K562 (cell line): Measurements from ENCODE around the gene ASCL3. TPM values are rescaled to one million over a fixed set of nuclear protein-coding genes. Genes with fewer than 3 reads are reported as not detected.

Experiments
- ATAC-seq: fragments of 200-7000 bp; cut with Tn5 transposase; 3 replicates; pipeline ENCODE4 v1.9.1; 2020; ENCODE audit warnings: moderate library complexity
- BruUV-seq: library from RNA; stranded (reverse); fragments of 400-500 nt; replicated peaks from 2 replicates; lab custom pipeline; 2021; lab: Mats Ljungman, UMichigan
- CTCF ChIA-PET: fragments of 300-600 bp; formaldehyde crosslinking; extraction: SDS; loops from one replicate; lab custom pipeline; 2021; ENCODE audit warnings: low intra/inter-chr PET ratio; lab: Yijun Ruan, JAX
- POLR2A ChIA-PET: fragments of 300-600, 350-650 bp; sonication (Branson Sonifier 250); formaldehyde crosslinking; extraction: SDS; loops from one replicate; lab custom pipeline; 2021; ENCODE audit warnings: antibody characterized with exemption, inconsistent platforms; lab: Yijun Ruan, JAX
- DNase-seq, 4 experiments: peaks; one replicate each; pipeline versions ENCODE4 v3.0.0 to v3.0.0-alpha.2; 2011 to 2018; ENCODE audit warnings: low spot score in 3 of 4, mixed read lengths in 3 of 4; ENCODE audit errors: extremely low read depth in 1 of 4
- FAIRE-seq: peaks from 2 replicates; lab custom pipeline; 2011; peaks lifted over from hg19 to GRCh38; lab: Jason Lieb, UNC
- H2AFZ ChIP-seq: 2 replicates; pipeline ENCODE4 v1.6.0; 2011; ENCODE audit warnings: low read depth, low read length, control low read depth, inconsistent platforms
- H3K27ac ChIP-seq: fragments of 200-600 bp; 3 replicates; pipeline ENCODE4 v1.8.0; 2011; ENCODE audit warnings: low read depth, mild to moderate bottlenecking, control low read depth, inconsistent platforms, low read length, moderate library complexity, mixed read lengths; ENCODE audit errors: extremely low read depth
- H3K27me3 ChIP-seq, 2 experiments: fragments of 300-600 bp in 1 of 2; 2 replicates in 1 of 2; 3 replicates in 1 of 2; pipeline versions ENCODE4 v1.6.0 to v1.8.0; 2011; ENCODE audit warnings: inconsistent platforms in 2 of 2, low read length in 2 of 2, mild to moderate bottlenecking in 1 of 2, mixed read lengths in 1 of 2, moderate library complexity in 1 of 2; ENCODE audit not compliant: control insufficient read depth in 2 of 2, insufficient read depth in 2 of 2
- H3K36me3 ChIP-seq: fragments of 300-600 bp; 3 replicates; pipeline ENCODE4 v1.8.0; 2011; ENCODE audit warnings: mild to moderate bottlenecking, low read length, inconsistent platforms; ENCODE audit not compliant: control insufficient read depth, insufficient read depth
- H3K4me1 ChIP-seq, 2 experiments: fragments of 200-600 bp in 1 of 2; replicated peaks in 1 of 2; 2 replicates in 1 of 2; 3 replicates in 1 of 2; pipeline versions ENCODE4 v1.5.1 to v1.8.0; 2011; ENCODE audit warnings: inconsistent platforms in 2 of 2, low read length in 2 of 2, mild to moderate bottlenecking in 1 of 2, mixed read lengths in 1 of 2, moderate library complexity in 1 of 2; ENCODE audit not compliant: control insufficient read depth in 2 of 2, insufficient read depth in 2 of 2
- H3K4me2 ChIP-seq: 2 replicates; pipeline ENCODE4 v1.6.1; 2011; ENCODE audit warnings: low read length, control low read depth, inconsistent platforms, mixed read lengths; ENCODE audit not compliant: insufficient read depth
- H3K4me3 ChIP-seq: fragments of 200-600 bp; sonication (generic), shearing (Covaris generic); 2 replicates; pipeline ENCODE4 v1.5.1; 2016; ENCODE audit warnings: control low read depth, inconsistent platforms
- H3K79me2 ChIP-seq: fragments of 200-600 bp; 3 replicates; pipeline ENCODE4 v1.8.0; 2011; ENCODE audit warnings: low read length, inconsistent platforms; ENCODE audit not compliant: control insufficient read depth, insufficient read depth
- H3K9ac ChIP-seq, 2 experiments: 2 replicates each; pipeline versions ENCODE4 v1.6.0 to v1.6.1; 2011; ENCODE audit warnings: low read depth in 2 of 2, low read length in 2 of 2, control low read depth in 1 of 2, inconsistent platforms in 1 of 2, mild to moderate bottlenecking in 1 of 2, mixed read lengths in 1 of 2; ENCODE audit not compliant: insufficient read depth in 1 of 2
- H3K9me1 ChIP-seq: one replicate; pipeline ENCODE4 v1.6.0; 2011; ENCODE audit warnings: inconsistent platforms, mild to moderate bottlenecking, low read length, moderate library complexity; ENCODE audit not compliant: control insufficient read depth, insufficient read depth
- H3K9me3 ChIP-seq: replicated peaks from 2 replicates; pipeline ENCODE4 v1.5.1; 2011; ENCODE audit warnings: low read depth, low read length, inconsistent platforms; ENCODE audit not compliant: control insufficient read depth, insufficient read depth
- H4K20me1 ChIP-seq: replicated peaks from 2 replicates; pipeline ENCODE4 v1.6.1; 2011; ENCODE audit warnings: low read length, inconsistent platforms, mixed read lengths; ENCODE audit not compliant: control insufficient read depth, insufficient read depth
- GATAD2A ChIP-seq: fragments of 450-650 bp; IDR thresholded peaks from 2 replicates; pipeline ENCODE4 v1.6.1; 2017
- HBP1 ChIP-seq: fragments of 450-650 bp; formaldehyde crosslinking; IDR thresholded peaks from 2 replicates; pipeline ENCODE4 v1.4.0; 2022; ENCODE audit warnings: missing genetic modification characterization
- KDM4B ChIP-seq, 2 experiments: fragments of 450-650 bp in 1 of 2; sonication (generic) in 1 of 2; IDR thresholded peaks; 2 replicates each; pipeline ENCODE4 v1.6.1; 2016 to 2017; ENCODE audit warnings: borderline replicate concordance in 2 of 2, antibody characterized with exemption in 1 of 2, low read depth in 1 of 2, mild to moderate bottlenecking in 1 of 2
- LCOR ChIP-seq: sonication (generic); formaldehyde crosslinking; IDR thresholded peaks from 2 replicates; pipeline ENCODE4 v1.8.0; 2022; ENCODE audit warnings: mild to moderate bottlenecking, missing genetic modification reagents
- MYC ChIP-seq, 2 experiments: fragments of 250-450 bp in 1 of 2; sonication (Bioruptor Pico) in 1 of 2; IDR thresholded peaks; 2 replicates each; pipeline versions ENCODE4 v1.5.1 to v1.6.1; 2012 to 2021; ENCODE audit warnings: low read depth in 2 of 2, borderline replicate concordance in 1 of 2, improper control_type of control experiment in 1 of 2, low read length in 1 of 2, mild to moderate bottlenecking in 1 of 2, moderate library complexity in 1 of 2
- ZBTB43 ChIP-seq: sonication (generic); formaldehyde crosslinking; IDR thresholded peaks from 2 replicates; pipeline ENCODE4 v1.8.0; 2023; ENCODE audit warnings: mild to moderate bottlenecking, missing genetic modification reagents
- ZNF217 ChIP-seq: sonication (generic); formaldehyde crosslinking; IDR thresholded peaks from 2 replicates; pipeline ENCODE4 v1.8.0; 2022; ENCODE audit warnings: mild to moderate bottlenecking, missing genetic modification reagents
- WGBS: fragments of 100-300 bp; shearing (Covaris generic); methylation state at CpG from one replicate; pipeline ENCODE4 v1.1.6; 2016; ENCODE audit warnings: low coverage, mixed read lengths; ENCODE audit not compliant: insufficient coverage; ENCODE audit errors: missing lambda C conversion rate; 5-methylcytosine and 5-hydroxymethylcytosine counted together
- in situ Hi-C: fragments of 300-500 bp; cut with MboI; formaldehyde crosslinking; loops from 4 replicates; pipeline ENCODE4 v1.15.0; 2018; ENCODE audit warnings: inconsistent platforms, mixed read lengths
- intact Hi-C: fragments of 100-400 bp; cut with micrococcal nuclease; formaldehyde crosslinking; loops from 2 replicates; pipeline ENCODE4 v1.14.2; 2022
- polyA plus RNA-seq, 8 experiments: library from polyadenylated mRNA; depleted of rRNA in 4 of 8; stranded (reverse) in 5 of 8; unstranded in 3 of 8; fragments of >200 nt; fragmentation: Nextera tagmentation in 2 of 8; fragmentation: Illumina TruSeq in 1 of 8; extraction: Ambion mirVana in 2 of 8; extraction: Trizol in 1 of 8; gene quantifications; 2 replicates each; pipeline versions ENCODE4 v1.2.1 to v1.2.3, GENCODE V29; 2011 to 2014; ENCODE audit warnings: inconsistent platforms in 1 of 8, missing spikeins in 1 of 8
- total RNA-seq, 7 experiments: library from RNA; depleted of rRNA in 6 of 7; stranded (reverse); fragments of >200 nt in 6 of 7; fragmentation: Illumina TruSeq in 2 of 7; extraction: Trizol in 2 of 7; gene quantifications; 2 replicates each; pipeline versions ENCODE4 v1.2.1 to v1.2.3, GENCODE V29; 2011 to 2021; ENCODE audit warnings: low replicate concordance in 1 of 7
- TF ChIP-seq, protein P1 (sequence below), 3 experiments: fragments of 200-800 bp in 1 of 3; sonication (Bioruptor generic) in 1 of 3; sonication (generic) in 1 of 3; formaldehyde crosslinking in 1 of 3; IDR thresholded peaks; 2 replicates each; pipeline versions ENCODE4 v1.6.1 to v1.8.0; 2016 to 2022; ENCODE audit warnings: mild to moderate bottlenecking in 2 of 3, missing compliant biosample characterization in 2 of 3, missing genetic modification characterization in 2 of 3, missing genetic modification reagents in 1 of 3
- TF ChIP-seq, protein P2 (sequence below): IDR thresholded peaks from 2 replicates; pipeline ENCODE4 v1.6.1; 2012; ENCODE audit warnings: low read depth, low read length, improper control_type of control experiment, borderline replicate concordance

Gene ASCL3
- total and polyA plus RNA-seq, 9 of the 15 experiments (the other 6 are each of a cell fraction or from before 2014, with no cell fraction given) = not detected

DNA sequence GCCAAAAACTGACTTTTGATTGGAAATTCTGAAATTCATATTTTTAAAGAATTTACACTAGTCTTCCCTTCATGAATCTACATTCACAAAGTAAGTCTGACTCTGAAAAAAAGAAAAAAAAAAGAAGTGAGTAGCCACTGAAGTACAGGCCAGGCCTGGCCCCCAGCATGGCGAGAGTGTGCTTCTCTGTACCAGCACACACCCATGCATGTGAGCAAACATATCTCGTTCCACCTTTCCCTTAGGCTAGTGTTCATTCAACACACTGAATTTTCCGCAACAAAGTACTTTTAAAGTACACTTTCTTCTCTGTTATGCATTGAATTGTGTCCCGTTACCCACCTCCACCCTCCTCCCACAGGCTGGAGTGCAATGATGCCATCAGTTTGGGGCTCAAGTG, 14.6 kb downstream of the ASCL3 start:
- Histone ChIP-seq H3K79me2 (no peaks in the 10 kb centered on the region), H3K9me3 (no peaks in the 10 kb centered on the region), H3K27me3 (no peaks in the 10 kb centered on the region; a peak in 1 of 5 replicates), H3K4me1 (peaks cover 0 to 6% of the 10 kb centered on the region in 2 experiments; a peak in 2 of 5 replicates), H3K9me1 (peaks cover 2% of the 10 kb centered on the region), H3K9ac (no peak overlapping the region), H3K4me3 (no peak overlapping the region), H4K20me1 (no peaks in the 10 kb centered on the region), H3K4me2 (no peak overlapping the region), H2AFZ (no peak overlapping the region), H3K36me3 (no peaks in the 10 kb centered on the region; the same call in 1 of the 3 replicates), H3K27ac (no peak overlapping the region)
- ATAC-seq = no peak
- WGBS = 52% methylated on average over 4 of the region's 4 CpGs
- no TSS peak for BruUV-seq
- intact Hi-C loops = no loop called here
- DNase-seq = no peak
- in situ Hi-C loops = no loop called here
- ChIA-PET POLR2A (interaction anchor here (0.6 to 1.4 kb wide), 2 partner anchors 75 to 1408 kb away, joined by 3 read pairs; partner anchors contain the start of gene NRIP3), CTCF (no interaction called here)
- FAIRE-seq = no peak
- TF ChIP-seq KDM4B (IDR thresholded peaks at IDR 0.05; ENCODE audit: borderline replicate concordance in 2 of 2, low read depth in 1 of 2) = no peak
- TF ChIP-seq, protein P1, sequence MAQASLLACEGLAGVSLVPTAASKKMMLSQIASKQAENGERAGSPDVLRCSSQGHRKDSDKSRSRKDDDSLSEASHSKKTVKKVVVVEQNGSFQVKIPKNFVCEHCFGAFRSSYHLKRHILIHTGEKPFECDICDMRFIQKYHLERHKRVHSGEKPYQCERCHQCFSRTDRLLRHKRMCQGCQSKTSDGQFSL (CRISPR knock-in tag; IDR thresholded peaks at IDR 0.05) = no peak
- TF ChIP-seq, protein P1 (tag; IDR thresholded peaks at IDR 0.05) = no peak
- no peak for TF ChIP-seq ZBTB43 (CRISPR knock-in tag)
- no peak for TF ChIP-seq LCOR (CRISPR knock-in tag)
- TF ChIP-seq MYC (IDR thresholded peaks at IDR 0.05; ENCODE audit: low read depth, low read length) = no peak
- no peak for TF ChIP-seq MYC (CRISPR knock-in tag; IDR thresholded peaks at IDR 0.05; ENCODE audit: borderline replicate concordance, low read depth)
- TF ChIP-seq GATAD2A = no peak
- TF ChIP-seq ZNF217 = no peak
- no peak for TF ChIP-seq HBP1 (CRISPR knock-in tag)
- TF ChIP-seq, protein P2, sequence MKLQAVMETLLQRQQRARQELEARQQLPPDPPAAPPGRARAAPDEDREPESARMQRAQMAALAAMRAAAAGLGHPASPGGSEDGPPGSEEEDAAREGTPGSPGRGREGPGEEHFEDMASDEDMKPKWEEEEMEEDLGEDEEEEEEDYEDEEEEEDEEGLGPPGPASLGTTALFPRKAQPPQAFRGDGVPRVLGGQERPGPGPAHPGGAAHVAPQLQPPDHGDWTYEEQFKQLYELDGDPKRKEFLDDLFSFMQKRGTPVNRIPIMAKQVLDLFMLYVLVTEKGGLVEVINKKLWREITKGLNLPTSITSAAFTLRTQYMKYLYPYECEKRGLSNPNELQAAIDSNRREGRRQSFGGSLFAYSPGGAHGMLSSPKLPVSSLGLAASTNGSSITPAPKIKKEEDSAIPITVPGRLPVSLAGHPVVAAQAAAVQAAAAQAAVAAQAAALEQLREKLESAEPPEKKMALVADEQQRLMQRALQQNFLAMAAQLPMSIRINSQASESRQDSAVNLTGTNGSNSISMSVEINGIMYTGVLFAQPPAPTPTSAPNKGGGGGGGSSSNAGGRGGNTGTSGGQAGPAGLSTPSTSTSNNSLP = no peak
